GM13976 (cell line): ENCODE data around the gene SULT1A1.

ENCODE experiments used
- DNase-seq: peaks from one replicate; pipeline ENCODE4 v3.0.0; 2012; ENCODE audit warnings: low spot score
- in situ Hi-C: fragments of 300-500 bp; cut with MboI; formaldehyde crosslinking; loops from one replicate; pipeline ENCODE4 v1.12.0; 2022; ENCODE audit warnings: low sequenced_read_pairs, mixed read lengths, inconsistent platforms; ENCODE audit not compliant: unreplicated experiment
- TF ChIP-seq, protein P1 (sequence below): IDR thresholded peaks from 2 replicates; pipeline ENCODE4 v1.5.1; 2012; ENCODE audit warnings: borderline replicate concordance, mild to moderate bottlenecking; ENCODE audit not compliant: insufficient read depth; ENCODE audit errors: extremely low read depth, missing control alignments, control extremely low read depth

SULT1A1 gene

DNA sequence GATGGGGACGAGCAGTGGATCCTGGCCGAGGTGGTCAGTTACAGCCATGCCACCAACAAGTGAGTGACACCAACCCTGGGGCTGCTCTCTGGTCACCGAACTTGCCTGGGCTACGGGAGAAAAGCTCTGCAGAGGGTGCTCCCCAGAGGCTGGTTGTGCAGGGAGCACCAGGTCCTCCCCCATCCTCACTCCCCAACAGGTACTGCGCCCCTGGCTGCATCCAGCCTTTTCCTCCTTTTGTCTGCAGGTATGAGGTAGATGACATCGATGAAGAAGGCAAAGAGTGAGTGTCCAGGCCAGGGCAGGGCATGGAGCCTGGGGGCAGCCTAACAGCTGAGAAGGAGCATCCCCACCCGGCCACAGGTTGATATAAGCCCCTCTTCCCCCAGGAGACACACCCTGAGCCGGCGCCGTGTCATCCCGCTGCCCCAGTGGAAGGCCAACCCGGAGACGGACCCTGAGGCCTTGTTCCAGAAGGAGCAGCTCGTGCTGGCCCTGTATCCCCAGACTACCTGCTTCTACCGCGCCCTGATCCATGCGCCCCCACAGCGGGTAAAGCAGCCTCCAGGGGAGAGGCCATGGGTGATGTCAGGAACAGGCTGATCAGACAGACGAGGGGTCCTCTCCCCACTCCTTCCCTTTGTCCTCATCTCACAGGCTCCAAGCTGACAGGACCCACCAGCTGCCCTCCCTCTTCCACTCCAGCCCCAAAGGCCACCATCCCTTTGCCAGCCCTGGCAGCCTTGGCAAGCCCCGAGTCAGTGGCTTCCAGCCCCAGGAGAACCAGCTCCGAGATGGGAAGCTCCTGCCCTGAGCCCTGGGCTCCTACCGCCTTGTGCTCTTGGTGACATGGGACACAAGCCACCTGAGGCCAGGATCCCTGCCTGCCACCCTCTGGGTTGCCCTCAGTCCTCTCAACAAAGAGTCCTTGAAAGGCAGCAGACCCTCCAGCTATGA lies 19.2 kb downstream of the SULT1A1 start:
- TF ChIP-seq, protein P1, sequence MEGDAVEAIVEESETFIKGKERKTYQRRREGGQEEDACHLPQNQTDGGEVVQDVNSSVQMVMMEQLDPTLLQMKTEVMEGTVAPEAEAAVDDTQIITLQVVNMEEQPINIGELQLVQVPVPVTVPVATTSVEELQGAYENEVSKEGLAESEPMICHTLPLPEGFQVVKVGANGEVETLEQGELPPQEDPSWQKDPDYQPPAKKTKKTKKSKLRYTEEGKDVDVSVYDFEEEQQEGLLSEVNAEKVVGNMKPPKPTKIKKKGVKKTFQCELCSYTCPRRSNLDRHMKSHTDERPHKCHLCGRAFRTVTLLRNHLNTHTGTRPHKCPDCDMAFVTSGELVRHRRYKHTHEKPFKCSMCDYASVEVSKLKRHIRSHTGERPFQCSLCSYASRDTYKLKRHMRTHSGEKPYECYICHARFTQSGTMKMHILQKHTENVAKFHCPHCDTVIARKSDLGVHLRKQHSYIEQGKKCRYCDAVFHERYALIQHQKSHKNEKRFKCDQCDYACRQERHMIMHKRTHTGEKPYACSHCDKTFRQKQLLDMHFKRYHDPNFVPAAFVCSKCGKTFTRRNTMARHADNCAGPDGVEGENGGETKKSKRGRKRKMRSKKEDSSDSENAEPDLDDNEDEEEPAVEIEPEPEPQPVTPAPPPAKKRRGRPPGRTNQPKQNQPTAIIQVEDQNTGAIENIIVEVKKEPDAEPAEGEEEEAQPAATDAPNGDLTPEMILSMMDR: no peak
- in situ Hi-C loops: no loop called here
- DNase-seq: no peak

DNA sequence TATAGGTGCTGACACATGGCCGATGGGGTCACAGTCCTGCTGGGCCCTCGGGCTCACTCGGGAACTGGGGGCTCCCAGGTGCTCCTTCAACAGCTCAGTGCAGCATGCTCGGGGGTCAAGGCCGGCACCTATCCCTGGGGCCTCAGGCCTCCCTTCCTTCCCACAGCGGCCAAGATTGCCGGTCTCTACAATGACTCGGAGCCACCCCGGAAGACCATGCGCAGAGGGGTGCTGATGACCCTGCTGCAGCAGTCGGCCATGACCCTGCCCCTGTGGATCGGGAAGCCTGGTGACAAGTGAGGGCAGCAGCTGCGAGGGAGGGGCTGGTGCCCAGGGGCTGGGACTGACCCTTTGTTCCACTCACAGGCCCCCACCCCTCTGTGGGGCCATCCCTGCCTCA lies 19.9 kb downstream of the SULT1A1 start:
- TF ChIP-seq, protein P1: no peak
- in situ Hi-C loops: no loop called here
- no peak for DNase-seq

DNA sequence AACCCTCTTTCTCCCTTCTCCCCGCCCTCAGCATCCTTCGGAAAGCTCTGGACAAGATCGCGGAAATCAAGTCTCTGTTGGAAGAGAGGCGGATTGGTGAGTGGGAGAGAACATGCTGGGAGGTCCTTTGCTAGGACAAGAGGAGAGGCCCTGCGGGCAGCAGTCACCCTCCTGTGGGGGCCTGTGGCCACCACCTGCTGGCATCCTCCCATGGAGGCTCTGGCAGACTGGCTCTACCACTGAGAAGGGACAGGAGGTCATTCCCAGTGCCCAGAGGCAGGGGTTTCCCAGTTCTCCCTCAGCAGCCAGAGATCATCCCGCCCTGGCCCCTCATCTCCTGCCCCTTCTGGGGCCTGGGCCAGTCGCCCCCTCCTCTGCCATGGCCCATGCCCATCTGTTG lies 20.8 kb downstream of the SULT1A1 start:
- DNase-seq: no peak
- TF ChIP-seq, protein P1: no peak
- in situ Hi-C loops: no loop called here

DNA sequence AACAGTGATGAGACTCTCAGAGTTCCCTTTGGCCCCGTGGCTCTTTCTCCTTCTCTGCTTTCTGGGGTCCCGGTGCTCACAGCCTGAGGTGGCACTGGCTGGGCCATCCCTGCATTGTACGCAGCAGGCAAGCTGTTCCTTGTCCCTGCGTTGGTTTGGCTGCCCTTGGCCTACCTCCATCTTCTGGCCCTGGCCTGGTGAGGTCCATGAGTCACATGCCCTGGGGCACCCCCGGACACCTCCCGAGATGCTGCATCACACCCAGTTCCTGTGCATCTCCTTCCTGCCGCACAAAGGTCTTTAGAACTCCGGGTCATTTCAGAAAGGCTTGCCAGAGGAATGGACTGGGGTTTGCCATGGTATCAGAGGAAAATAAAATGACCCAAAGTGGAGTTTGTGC lies 22.5 kb downstream of the SULT1A1 start:
- TF ChIP-seq, protein P1: no peak
- in situ Hi-C loops: no loop called here
- no peak for DNase-seq

DNA sequence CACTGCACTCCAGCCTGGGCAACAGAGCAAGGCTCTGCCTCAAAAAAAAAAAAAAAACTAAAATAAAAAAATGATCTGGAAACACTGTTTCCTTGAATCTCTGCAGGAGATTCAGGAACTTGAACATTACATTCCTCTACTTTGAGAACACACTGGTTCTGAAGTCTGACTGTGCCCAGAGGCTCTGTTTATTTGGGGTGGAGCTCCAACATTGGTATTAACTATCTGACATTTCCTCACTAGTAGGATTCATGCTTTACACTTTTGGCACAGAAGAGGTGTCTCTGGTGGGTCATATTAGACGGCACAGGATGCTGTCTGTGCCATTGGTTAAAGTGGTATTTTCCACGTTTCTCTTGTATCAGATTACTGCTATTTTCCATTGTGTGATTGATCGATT lies 23.4 kb downstream of the SULT1A1 start:
- in situ Hi-C loops: no loop called here
- TF ChIP-seq, protein P1: no peak
- DNase-seq: no peak

DNA sequence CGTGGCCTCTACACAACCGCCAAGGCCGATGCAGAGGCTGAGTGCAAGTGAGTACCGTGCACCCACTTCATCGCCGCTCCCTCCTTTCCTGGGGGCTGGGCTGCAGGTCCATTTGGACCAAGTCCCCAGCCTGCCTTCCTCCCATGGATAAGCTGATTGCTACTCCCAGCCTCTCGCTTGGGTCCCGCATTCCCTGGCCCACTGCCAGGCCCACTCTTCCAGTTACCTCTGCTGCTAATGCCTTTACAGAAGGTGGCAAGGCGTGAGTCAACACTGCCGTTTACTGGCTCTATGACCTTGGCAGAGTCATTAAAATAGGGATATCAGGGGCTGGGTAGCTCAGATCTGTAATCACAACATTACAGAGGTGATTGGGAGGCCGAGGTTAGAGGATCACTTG lies 24.2 kb downstream of the SULT1A1 start:
- in situ Hi-C loops: no loop called here
- no peak for DNase-seq
- TF ChIP-seq, protein P1: no peak

DNA sequence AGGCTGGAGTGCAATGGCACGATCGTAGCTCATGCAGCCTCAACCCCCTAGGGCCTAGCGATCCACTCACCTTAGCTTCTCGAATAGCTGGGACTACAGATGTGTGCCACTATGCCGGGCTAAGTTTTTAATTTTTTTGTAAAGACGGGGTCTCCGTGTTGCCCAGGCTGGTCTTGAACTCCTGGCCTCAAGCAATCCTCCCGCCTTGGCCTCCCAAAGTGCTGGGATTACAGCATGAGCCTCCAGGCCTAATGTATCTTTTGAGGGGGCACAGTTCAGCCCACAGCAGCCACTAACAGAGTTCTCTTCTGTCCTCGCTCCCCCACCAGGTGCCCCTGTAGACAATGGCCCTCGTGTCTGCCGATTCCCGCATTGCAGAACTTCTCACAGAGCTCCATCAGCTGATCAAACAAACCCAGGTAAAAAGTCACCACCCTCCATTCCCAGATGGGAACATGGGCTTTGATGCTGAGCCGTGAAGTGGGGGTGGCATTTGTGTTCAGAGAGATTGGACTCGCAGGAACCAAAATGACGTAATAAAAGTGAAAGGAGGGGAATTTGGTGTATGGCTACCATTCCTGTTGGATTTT lies 29.0 kb downstream of the SULT1A1 start:
- TF ChIP-seq, protein P1: no peak
- in situ Hi-C loops: no loop called here
- no peak for DNase-seq
